GM13976 (cell line): ENCODE data around the gene RBM24.
"Not testable (repeated sequence)": the region's sequence is repeated elsewhere in the genome, so short reads cannot be mapped to it uniquely, and the experiment has no call there.

Experiments used
- DNase-seq: peaks from one replicate; pipeline ENCODE4 v3.0.0; 2012; ENCODE audit warnings: low spot score
- CTCF ChIP-seq: IDR thresholded peaks from 2 replicates; pipeline ENCODE4 v1.5.1; 2012; ENCODE audit warnings: borderline replicate concordance, mild to moderate bottlenecking; ENCODE audit not compliant: insufficient read depth; ENCODE audit errors: extremely low read depth, missing control alignments, control extremely low read depth
- in situ Hi-C: fragments of 300-500 bp; cut with MboI; formaldehyde crosslinking; loops from one replicate; pipeline ENCODE4 v1.12.0; 2022; ENCODE audit warnings: low sequenced_read_pairs, mixed read lengths, inconsistent platforms; ENCODE audit not compliant: unreplicated experiment

The RBM24 gene

GRCh38 chr6:17305219-17306001 is 24.2 kb downstream of the RBM24 start:
- no peak for TF ChIP-seq CTCF
- DNase-seq, result no peak
- in situ Hi-C loops, result no loop called here

- DNase-seq, result no peak
- in situ Hi-C loops, result no loop called here
- no peak for TF ChIP-seq CTCF
These were observed 30.6 kb downstream of the RBM24 start for GRCh38 chr6:17311595-17312311.

- DNase-seq, in situ Hi-C loops: not testable (repeated sequence)
These were observed 32.1 kb downstream of the RBM24 start for GRCh38 chr6:17313238-17313637.

GRCh38 chr6:17313971-17314370 is 32.8 kb downstream of the RBM24 start:
- DNase-seq, result no peak
- in situ Hi-C loops, result no loop called here
- TF ChIP-seq CTCF, result no peak

GRCh38 chr6:17315262-17315661 is 34.1 kb downstream of the RBM24 start:
- DNase-seq, result no peak
- in situ Hi-C loops, result no loop called here
- TF ChIP-seq CTCF, result no peak

GRCh38 chr6:17318435-17319165 is 37.4 kb downstream of the RBM24 start:
- DNase-seq, result no peak
- in situ Hi-C loops, result no loop called here
- no peak for TF ChIP-seq CTCF

GRCh38 chr6:17320266-17320665 is 39.1 kb downstream of the RBM24 start:
- DNase-seq, result not testable (repeated sequence)

More at GRCh38 chr6:17320266-17320665, 39.1 kb downstream of the RBM24 start:
- in situ Hi-C loops, result not testable (repeated sequence)
